ENCODE measurements around the gene ELAVL2.

DNA sequence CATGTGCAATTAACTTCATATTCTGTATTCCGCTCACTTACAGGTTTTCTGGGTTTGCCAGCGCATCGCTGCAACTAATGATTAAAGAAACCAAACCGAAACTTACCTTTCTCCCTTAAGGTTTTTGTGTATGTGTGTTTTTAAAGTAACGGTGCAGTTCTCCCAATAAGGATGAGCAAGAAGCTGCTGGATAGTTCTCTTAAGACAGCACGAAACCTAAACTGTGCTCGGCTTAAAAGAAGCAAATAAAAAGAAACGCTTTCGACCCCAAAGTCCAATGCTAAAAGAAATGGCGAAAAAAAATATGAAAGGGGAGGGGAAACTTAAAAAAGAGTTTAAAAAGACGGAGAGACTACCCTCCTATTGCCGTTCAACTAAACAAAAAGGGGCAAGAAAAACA, 340 bp downstream of the ELAVL2 start:
- TF ChIP-seq POLR2A (IDR thresholded peaks at IDR 0.05) (no peak), CTCF (IDR thresholded peaks at IDR 0.05) (no peak)
